ENCODE data around the gene CMTM8. TPM values are rescaled to one million over a fixed set of nuclear protein-coding genes. Genes with fewer than 3 reads are reported as not detected.

The CMTM8 gene
- total and polyA plus RNA-seq, 4 donors: 0.63 to 6.8 (median 2.3) TPM

GRCh38 chr3:32200490-32200889, 38.0 kb upstream of the CMTM8 start:
- H3K27me3 ChIP-seq (ENCODE audit: control insufficient read depth in 1 of 2, insufficient read depth in 2 of 2, low read length in 1 of 2): no peaks in the 10 kb centered on the region
- WGBS, 2 donors: 73 to 80% methylated on average over 7 of the region's 7 CpGs
- no peaks in the 10 kb centered on the region for H3K9me3 ChIP-seq (ENCODE audit: control insufficient read depth, low read length)
- H3K4me3 ChIP-seq (ENCODE audit: low read length in 2 of 2): no peak overlapping the region
- ATAC-seq (ENCODE audit: low FRiP score): peak; percentile 71
- intact Hi-C loops (cut with DNase I): no loop called here
- H3K27ac ChIP-seq (ENCODE audit: low read depth in 1 of 2, low read length in 2 of 2): no peak overlapping the region
- peak in 1 of 2 donors; percentile 49 for DNase-seq
- no peaks in the 10 kb centered on the region for H3K36me3 ChIP-seq (ENCODE audit: control insufficient read depth in 1 of 2, insufficient read depth in 2 of 2, low read length in 1 of 2)
- no peaks in the 10 kb centered on the region for H3K4me1 ChIP-seq (ENCODE audit: control insufficient read depth in 1 of 2, insufficient read depth in 2 of 2, low read length in 2 of 2)

GRCh38 chr3:32200992-32201758, 37.3 kb upstream of the CMTM8 start:
- no peaks in the 10 kb centered on the region for H3K27me3 ChIP-seq (ENCODE audit: control insufficient read depth in 1 of 2, insufficient read depth in 2 of 2, low read length in 1 of 2)
- intact Hi-C loops (cut with DNase I): no loop called here
- no peaks in the 10 kb centered on the region for H3K9me3 ChIP-seq (ENCODE audit: control insufficient read depth, low read length)
- ATAC-seq (ENCODE audit: low FRiP score) (peak; percentile 80), DNase-seq (no peak)
- H3K4me1 ChIP-seq (ENCODE audit: control insufficient read depth in 1 of 2, insufficient read depth in 2 of 2, low read length in 2 of 2): no peaks in the 10 kb centered on the region
- H3K27ac ChIP-seq (ENCODE audit: low read depth in 1 of 2, low read length in 2 of 2): no peak overlapping the region
- no peaks in the 10 kb centered on the region for H3K36me3 ChIP-seq (ENCODE audit: control insufficient read depth in 1 of 2, insufficient read depth in 2 of 2, low read length in 1 of 2)
- 60 to 72% methylated on average over 10 of the region's 10 CpGs for WGBS, 2 donors
- H3K4me3 ChIP-seq (ENCODE audit: low read length in 2 of 2): no peak overlapping the region

- Histone ChIP-seq H3K4me1 (ENCODE audit: control insufficient read depth in 1 of 2, insufficient read depth in 2 of 2, low read length in 2 of 2) (no peaks in the 10 kb centered on the region), H3K27me3 (ENCODE audit: control insufficient read depth in 1 of 2, insufficient read depth in 2 of 2, low read length in 1 of 2) (no peaks in the 10 kb centered on the region), H3K27ac (ENCODE audit: low read depth in 1 of 2, low read length in 2 of 2) (no peak overlapping the region), H3K4me3 (ENCODE audit: low read length in 2 of 2) (no peak overlapping the region), H3K36me3 (ENCODE audit: control insufficient read depth in 1 of 2, insufficient read depth in 2 of 2, low read length in 1 of 2) (no peaks in the 10 kb centered on the region), H3K9me3 (ENCODE audit: control insufficient read depth, low read length) (no peaks in the 10 kb centered on the region)
- intact Hi-C loops (cut with DNase I): no loop called here
- ATAC-seq (ENCODE audit: low FRiP score): peak; percentile 47
- no peak for DNase-seq
- 97 to 99% methylated on average over 1 of the region's 1 CpG for WGBS, 2 donors
Observed at GRCh38 chr3:32202496-32202895, 36.0 kb upstream of the CMTM8 start.

- Histone ChIP-seq H3K27ac (ENCODE audit: low read depth in 1 of 2, low read length in 2 of 2) (no peak overlapping the region), H3K9me3 (ENCODE audit: control insufficient read depth, low read length) (no peaks in the 10 kb centered on the region), H3K4me1 (ENCODE audit: control insufficient read depth in 1 of 2, insufficient read depth in 2 of 2, low read length in 2 of 2) (no peaks in the 10 kb centered on the region), H3K36me3 (ENCODE audit: control insufficient read depth in 1 of 2, insufficient read depth in 2 of 2, low read length in 1 of 2) (no peaks in the 10 kb centered on the region), H3K4me3 (ENCODE audit: low read length in 2 of 2) (no peak overlapping the region), H3K27me3 (ENCODE audit: control insufficient read depth in 1 of 2, insufficient read depth in 2 of 2, low read length in 1 of 2) (no peaks in the 10 kb centered on the region)
- no peak for DNase-seq
- no peak for ATAC-seq (ENCODE audit: low FRiP score)
- intact Hi-C loops (cut with DNase I): no loop called here
Observed at GRCh38 chr3:32203854-32204253, 34.6 kb upstream of the CMTM8 start.

- Histone ChIP-seq H3K36me3 (ENCODE audit: control insufficient read depth in 1 of 2, insufficient read depth in 2 of 2, low read length in 1 of 2) (no peaks in the 10 kb centered on the region), H3K4me3 (ENCODE audit: low read length in 2 of 2) (no peak overlapping the region), H3K27ac (ENCODE audit: low read depth in 1 of 2, low read length in 2 of 2) (no peak overlapping the region), H3K4me1 (ENCODE audit: control insufficient read depth in 1 of 2, insufficient read depth in 2 of 2, low read length in 2 of 2) (no peaks in the 10 kb centered on the region), H3K27me3 (ENCODE audit: control insufficient read depth in 1 of 2, insufficient read depth in 2 of 2, low read length in 1 of 2) (no peaks in the 10 kb centered on the region), H3K9me3 (ENCODE audit: control insufficient read depth, low read length) (no peaks in the 10 kb centered on the region)
- no peak for ATAC-seq (ENCODE audit: low FRiP score)
- intact Hi-C loops (cut with DNase I): no loop called here
- WGBS, 2 donors: 91 to 94% methylated on average over 4 of the region's 4 CpGs
- no peak for DNase-seq
Observed at GRCh38 chr3:32208447-32208846, 30.0 kb upstream of the CMTM8 start.

DNA sequence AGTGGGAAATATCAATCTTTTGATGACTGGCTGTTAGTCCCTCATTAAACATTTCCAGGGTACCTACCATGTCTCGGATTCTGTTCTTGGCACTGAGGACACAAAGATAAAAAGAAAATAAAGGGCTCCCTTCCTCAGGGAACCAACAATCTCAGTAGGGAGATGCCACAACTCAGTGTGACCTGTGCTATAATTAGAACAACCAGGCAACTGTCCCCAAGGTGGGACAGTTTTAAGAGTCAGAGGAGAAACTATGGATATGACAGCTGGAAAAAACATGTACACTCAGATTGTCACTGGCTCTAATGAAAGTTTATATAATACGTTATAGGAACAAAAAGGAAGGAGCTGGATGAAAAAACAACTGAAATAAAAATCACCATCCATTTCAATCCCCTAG, 23.3 kb upstream of the CMTM8 start:
- DNase-seq (no peak), ATAC-seq (ENCODE audit: low FRiP score) (no peak)
- Histone ChIP-seq H3K9me3 (ENCODE audit: control insufficient read depth, low read length) (peaks cover 3% of the 10 kb centered on the region), H3K27ac (ENCODE audit: low read depth in 1 of 2, low read length in 2 of 2) (no peak overlapping the region), H3K27me3 (ENCODE audit: control insufficient read depth in 1 of 2, insufficient read depth in 2 of 2, low read length in 1 of 2) (no peaks in the 10 kb centered on the region), H3K4me1 (ENCODE audit: control insufficient read depth in 1 of 2, insufficient read depth in 2 of 2, low read length in 2 of 2) (no peaks in the 10 kb centered on the region), H3K4me3 (ENCODE audit: low read length in 2 of 2) (no peak overlapping the region), H3K36me3 (ENCODE audit: control insufficient read depth in 1 of 2, insufficient read depth in 2 of 2, low read length in 1 of 2) (no peaks in the 10 kb centered on the region)
- WGBS, 2 donors: 71 to 86% methylated on average over 2 of the region's 2 CpGs
- intact Hi-C loops (cut with DNase I): no loop called here

GRCh38 chr3:32216172-32216783, 22.2 kb upstream of the CMTM8 start:
- WGBS, 2 donors: 53 to 58% methylated on average over 10 of the region's 10 CpGs
- Histone ChIP-seq H3K27ac (ENCODE audit: low read depth in 1 of 2, low read length in 2 of 2) (no peak overlapping the region), H3K27me3 (ENCODE audit: control insufficient read depth in 1 of 2, insufficient read depth in 2 of 2, low read length in 1 of 2) (no peaks in the 10 kb centered on the region), H3K36me3 (ENCODE audit: control insufficient read depth in 1 of 2, insufficient read depth in 2 of 2, low read length in 1 of 2) (no peaks in the 10 kb centered on the region), H3K4me3 (ENCODE audit: low read length in 2 of 2) (no peak overlapping the region), H3K4me1 (ENCODE audit: control insufficient read depth in 1 of 2, insufficient read depth in 2 of 2, low read length in 2 of 2) (no peaks in the 10 kb centered on the region), H3K9me3 (ENCODE audit: control insufficient read depth, low read length) (peaks cover 3% of the 10 kb centered on the region)
- intact Hi-C loops (cut with DNase I): no loop called here
- no peak for ATAC-seq (ENCODE audit: low FRiP score)
- no peak for DNase-seq

DNA sequence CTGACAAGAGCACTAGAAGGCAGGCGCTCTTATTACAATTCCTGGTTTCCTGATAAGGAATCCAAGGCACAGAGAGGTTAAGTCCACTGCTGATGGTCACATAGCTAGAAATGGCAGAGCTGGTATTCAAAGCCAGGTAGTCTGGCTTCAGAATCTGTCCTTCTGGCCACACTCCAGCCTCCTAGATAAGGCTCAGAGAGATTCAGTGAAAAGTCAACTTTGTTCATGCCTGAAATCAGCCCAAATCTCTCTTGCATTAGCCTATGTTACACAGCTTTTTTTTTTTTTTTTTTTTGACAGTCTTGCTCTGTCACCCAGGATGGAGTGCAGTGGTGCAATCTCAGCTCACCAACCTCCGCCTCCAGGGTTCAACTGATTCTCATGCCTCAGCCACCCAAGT, 21.1 kb upstream of the CMTM8 start:
- Histone ChIP-seq H3K27ac (ENCODE audit: low read depth in 1 of 2, low read length in 2 of 2) (no peak overlapping the region), H3K4me1 (ENCODE audit: control insufficient read depth in 1 of 2, insufficient read depth in 2 of 2, low read length in 2 of 2) (no peaks in the 10 kb centered on the region), H3K27me3 (ENCODE audit: control insufficient read depth in 1 of 2, insufficient read depth in 2 of 2, low read length in 1 of 2) (no peaks in the 10 kb centered on the region), H3K36me3 (ENCODE audit: control insufficient read depth in 1 of 2, insufficient read depth in 2 of 2, low read length in 1 of 2) (no peaks in the 10 kb centered on the region), H3K9me3 (ENCODE audit: control insufficient read depth, low read length) (peaks cover 3% of the 10 kb centered on the region), H3K4me3 (ENCODE audit: low read length in 2 of 2) (no peak overlapping the region)
- intact Hi-C loops (cut with DNase I): no loop called here
- ATAC-seq (ENCODE audit: low FRiP score) (no peak), DNase-seq (no peak)
- WGBS, 2 donors: 88 to 89% methylated on average over 2 of the region's 2 CpGs

DNA sequence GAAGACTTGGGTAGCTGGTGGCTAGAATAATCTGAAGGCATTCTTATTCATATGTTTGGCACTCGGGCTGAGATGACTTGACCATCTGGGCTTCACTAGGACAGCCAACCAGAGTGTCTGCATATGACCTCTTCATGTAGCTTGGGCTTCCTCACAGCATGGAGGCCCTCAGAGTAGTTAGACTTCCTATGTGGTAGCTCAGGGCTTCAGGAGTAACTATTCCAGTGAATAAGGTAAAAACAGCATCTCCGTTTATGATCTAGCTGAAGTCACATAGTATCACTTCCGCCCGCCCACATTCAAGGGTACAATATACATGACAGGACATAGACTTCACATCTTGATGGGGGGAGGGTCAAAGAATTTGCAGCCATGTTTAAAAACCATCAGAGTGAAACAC, 18.9 kb upstream of the CMTM8 start:
- DNase-seq (no peak), ATAC-seq (ENCODE audit: low FRiP score) (no peak)
- intact Hi-C loops (cut with DNase I): no loop called here
- H3K9me3 ChIP-seq (ENCODE audit: control insufficient read depth, low read length): peaks cover 3% of the 10 kb centered on the region
- H3K27me3 ChIP-seq (ENCODE audit: control insufficient read depth in 1 of 2, insufficient read depth in 2 of 2, low read length in 1 of 2): no peaks in the 10 kb centered on the region
- no peak overlapping the region for H3K4me3 ChIP-seq (ENCODE audit: low read length in 2 of 2)
- 90 to 94% methylated on average over 4 of the region's 4 CpGs for WGBS, 2 donors
- no peak overlapping the region for H3K27ac ChIP-seq (ENCODE audit: low read depth in 1 of 2, low read length in 2 of 2)
- H3K4me1 ChIP-seq (ENCODE audit: control insufficient read depth in 1 of 2, insufficient read depth in 2 of 2, low read length in 2 of 2): no peaks in the 10 kb centered on the region
- H3K36me3 ChIP-seq (ENCODE audit: control insufficient read depth in 1 of 2, insufficient read depth in 2 of 2, low read length in 1 of 2): no peaks in the 10 kb centered on the region

Data from aorta (tissue), 5 donors.